ENCODE measurements around the gene MAEA.
A peak's percentile ranks its signal among the peaks of the same experiment; 100 is the strongest.

Gene MAEA

GRCh38 chr4:1354983-1355275 lies 65.2 kb downstream of the MAEA start:
- Histone ChIP-seq H3K9me2 (replicated peaks; ENCODE audit: insufficient read depth, low read length) (no peaks in the 10 kb centered on the region), H4K20me1 (ENCODE audit: low read depth, low read length) (no peaks in the 10 kb centered on the region), H3F3A (ENCODE audit: insufficient read depth) (no peaks in the 10 kb centered on the region), H3K4me2 (ENCODE audit: low read depth, low read length, poor library complexity, severe bottlenecking) (no peak overlapping the region), H3K79me2 (ENCODE audit: insufficient read depth, low read length) (no peaks in the 10 kb centered on the region), H3K36me3 (ENCODE audit: low read length) (no peaks in the 10 kb centered on the region), H3K27me3 (ENCODE audit: low read length) (no peaks in the 10 kb centered on the region), H2AFZ (ENCODE audit: low read depth, low read length, severe bottlenecking) (no peak overlapping the region), H3K4me3 (ENCODE audit: insufficient read depth, low read length, poor library complexity, severe bottlenecking) (no peak overlapping the region), H3K9me3 (ENCODE audit: insufficient read depth, low read length) (no peaks in the 10 kb centered on the region), H3K27ac (ENCODE audit: low read depth, low read length) (no peak overlapping the region), H3K9ac (ENCODE audit: low read length) (no peak overlapping the region)
- TF ChIP-seq EZH2phosphoT487 (conservative IDR thresholded peaks at IDR 0.05; ENCODE audit: low read length): no peak
- TF ChIP-seq, protein P1, sequence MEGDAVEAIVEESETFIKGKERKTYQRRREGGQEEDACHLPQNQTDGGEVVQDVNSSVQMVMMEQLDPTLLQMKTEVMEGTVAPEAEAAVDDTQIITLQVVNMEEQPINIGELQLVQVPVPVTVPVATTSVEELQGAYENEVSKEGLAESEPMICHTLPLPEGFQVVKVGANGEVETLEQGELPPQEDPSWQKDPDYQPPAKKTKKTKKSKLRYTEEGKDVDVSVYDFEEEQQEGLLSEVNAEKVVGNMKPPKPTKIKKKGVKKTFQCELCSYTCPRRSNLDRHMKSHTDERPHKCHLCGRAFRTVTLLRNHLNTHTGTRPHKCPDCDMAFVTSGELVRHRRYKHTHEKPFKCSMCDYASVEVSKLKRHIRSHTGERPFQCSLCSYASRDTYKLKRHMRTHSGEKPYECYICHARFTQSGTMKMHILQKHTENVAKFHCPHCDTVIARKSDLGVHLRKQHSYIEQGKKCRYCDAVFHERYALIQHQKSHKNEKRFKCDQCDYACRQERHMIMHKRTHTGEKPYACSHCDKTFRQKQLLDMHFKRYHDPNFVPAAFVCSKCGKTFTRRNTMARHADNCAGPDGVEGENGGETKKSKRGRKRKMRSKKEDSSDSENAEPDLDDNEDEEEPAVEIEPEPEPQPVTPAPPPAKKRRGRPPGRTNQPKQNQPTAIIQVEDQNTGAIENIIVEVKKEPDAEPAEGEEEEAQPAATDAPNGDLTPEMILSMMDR (IDR thresholded peaks at IDR 0.05; ENCODE audit: insufficient read depth, low read length, poor library complexity, severe bottlenecking): no peak

DNA sequence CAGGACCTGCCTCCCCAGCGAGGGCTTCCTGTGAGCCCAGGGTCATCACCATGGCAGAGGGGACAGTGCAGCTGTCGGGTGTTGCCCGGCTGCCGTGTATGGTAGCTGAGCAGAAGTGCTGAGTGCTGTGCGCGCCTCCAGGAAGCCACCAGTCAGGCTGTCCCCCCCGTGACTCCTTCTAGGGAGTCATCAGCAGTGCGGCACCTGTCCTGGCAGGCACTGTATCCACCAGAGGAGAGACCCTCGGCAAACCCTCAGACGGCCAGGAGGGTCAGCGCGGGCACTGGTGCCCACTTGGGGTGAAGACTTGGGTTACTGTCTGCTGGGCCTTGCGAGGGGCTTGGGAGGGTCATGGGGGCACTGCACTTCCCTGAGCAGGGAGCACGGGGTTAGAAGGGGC lies 65.7 kb downstream of the MAEA start:
- Histone ChIP-seq H3K36me3 (ENCODE audit: low read length) (no peaks in the 10 kb centered on the region), H2AFZ (ENCODE audit: low read depth, low read length, severe bottlenecking) (no peak overlapping the region), H3K4me2 (ENCODE audit: low read depth, low read length, poor library complexity, severe bottlenecking) (no peak overlapping the region), H3K9me2 (replicated peaks; ENCODE audit: insufficient read depth, low read length) (no peaks in the 10 kb centered on the region), H3K27ac (ENCODE audit: low read depth, low read length) (no peak overlapping the region), H3K9me3 (ENCODE audit: insufficient read depth, low read length) (no peaks in the 10 kb centered on the region), H3K79me2 (ENCODE audit: insufficient read depth, low read length) (no peaks in the 10 kb centered on the region), H3K4me3 (ENCODE audit: insufficient read depth, low read length, poor library complexity, severe bottlenecking) (no peak overlapping the region), H3F3A (ENCODE audit: insufficient read depth) (no peaks in the 10 kb centered on the region), H4K20me1 (ENCODE audit: low read depth, low read length) (no peaks in the 10 kb centered on the region), H3K27me3 (ENCODE audit: low read length) (no peaks in the 10 kb centered on the region), H3K9ac (ENCODE audit: low read length) (no peak overlapping the region)
- no peak for TF ChIP-seq EZH2phosphoT487 (conservative IDR thresholded peaks at IDR 0.05; ENCODE audit: low read length)
- TF ChIP-seq, protein P1 (IDR thresholded peaks at IDR 0.05; ENCODE audit: insufficient read depth, low read length, poor library complexity, severe bottlenecking): no peak

DNA sequence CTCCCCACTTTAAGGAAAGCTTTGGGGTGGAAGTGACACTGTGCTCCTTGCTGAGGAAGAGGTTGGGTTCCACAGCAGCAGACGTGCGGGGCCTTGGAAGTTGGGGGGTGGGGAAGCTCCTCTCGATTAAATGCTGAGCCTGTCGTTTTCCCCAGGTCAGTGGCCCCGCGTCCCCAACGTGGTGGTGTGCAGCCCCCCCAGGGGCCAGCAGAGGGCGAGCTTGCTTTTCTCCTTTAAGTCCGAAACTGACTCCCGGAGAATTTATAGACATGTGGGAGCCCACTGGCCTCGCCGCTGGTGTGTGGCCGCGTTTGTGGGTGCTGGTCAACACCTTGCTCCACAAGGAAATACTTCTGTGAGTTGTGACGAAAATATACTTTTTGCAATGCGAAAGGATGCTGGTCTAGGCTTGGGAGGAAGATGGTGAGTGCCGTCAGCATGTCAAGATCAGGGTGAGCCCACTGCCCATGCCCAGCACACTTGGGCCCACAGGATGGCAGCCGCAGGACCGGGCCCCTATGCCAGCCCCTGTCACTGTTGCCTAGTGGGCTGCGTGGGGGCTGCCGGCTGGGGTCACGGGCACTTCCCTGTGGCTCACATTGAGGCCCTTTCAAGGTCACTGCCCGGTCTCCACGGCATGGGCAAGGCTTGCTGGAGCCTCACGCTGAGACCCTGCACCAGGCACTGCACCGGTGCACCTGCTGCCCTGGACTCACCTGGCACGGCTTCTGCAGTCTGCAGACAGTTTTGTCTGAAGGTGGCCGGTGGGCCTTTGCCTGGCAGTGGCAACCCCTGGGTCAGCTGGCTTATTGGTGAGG lies 66.7 kb downstream of the MAEA start:
- Histone ChIP-seq H3K9ac (ENCODE audit: low read length) (no peak overlapping the region), H2AFZ (ENCODE audit: low read depth, low read length, severe bottlenecking) (no peak overlapping the region), H3F3A (ENCODE audit: insufficient read depth) (no peaks in the 10 kb centered on the region), H3K4me2 (ENCODE audit: low read depth, low read length, poor library complexity, severe bottlenecking) (no peak overlapping the region), H3K9me2 (replicated peaks; ENCODE audit: insufficient read depth, low read length) (no peaks in the 10 kb centered on the region), H3K4me3 (ENCODE audit: insufficient read depth, low read length, poor library complexity, severe bottlenecking) (no peak overlapping the region), H3K27ac (ENCODE audit: low read depth, low read length) (no peak overlapping the region), H3K36me3 (ENCODE audit: low read length) (no peaks in the 10 kb centered on the region), H3K79me2 (ENCODE audit: insufficient read depth, low read length) (no peaks in the 10 kb centered on the region), H3K27me3 (ENCODE audit: low read length) (no peaks in the 10 kb centered on the region), H4K20me1 (ENCODE audit: low read depth, low read length) (no peaks in the 10 kb centered on the region), H3K9me3 (ENCODE audit: insufficient read depth, low read length) (no peaks in the 10 kb centered on the region)
- no peak for TF ChIP-seq EZH2phosphoT487 (conservative IDR thresholded peaks at IDR 0.05; ENCODE audit: low read length)
- TF ChIP-seq, protein P1 (IDR thresholded peaks at IDR 0.05; ENCODE audit: insufficient read depth, low read length, poor library complexity, severe bottlenecking): peak; percentile 60
